ENCODE measurements around the gene SPRR2F.

DNA sequence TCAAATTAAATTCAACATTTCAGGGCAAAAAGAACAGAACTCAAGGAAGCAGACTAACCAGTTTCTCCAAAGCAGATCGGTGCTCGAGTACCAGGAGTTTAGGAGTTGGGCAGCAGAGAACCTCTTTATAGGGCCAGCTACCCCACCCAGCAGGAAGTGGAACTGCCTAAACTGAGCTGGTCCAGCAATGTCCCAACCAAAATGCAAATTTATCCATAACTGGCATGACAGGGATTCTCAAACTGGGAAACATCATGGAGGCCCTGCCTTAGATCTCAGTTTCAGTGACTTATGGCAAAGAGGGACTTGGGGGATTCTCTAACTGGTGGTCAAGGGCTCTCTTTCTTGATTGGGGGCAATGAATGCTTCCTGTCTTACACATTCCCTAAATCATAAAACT lies 41.8 kb downstream of the SPRR2F start, which contains the start of gene SPRR2B:
- TF ChIP-seq, protein P1, sequence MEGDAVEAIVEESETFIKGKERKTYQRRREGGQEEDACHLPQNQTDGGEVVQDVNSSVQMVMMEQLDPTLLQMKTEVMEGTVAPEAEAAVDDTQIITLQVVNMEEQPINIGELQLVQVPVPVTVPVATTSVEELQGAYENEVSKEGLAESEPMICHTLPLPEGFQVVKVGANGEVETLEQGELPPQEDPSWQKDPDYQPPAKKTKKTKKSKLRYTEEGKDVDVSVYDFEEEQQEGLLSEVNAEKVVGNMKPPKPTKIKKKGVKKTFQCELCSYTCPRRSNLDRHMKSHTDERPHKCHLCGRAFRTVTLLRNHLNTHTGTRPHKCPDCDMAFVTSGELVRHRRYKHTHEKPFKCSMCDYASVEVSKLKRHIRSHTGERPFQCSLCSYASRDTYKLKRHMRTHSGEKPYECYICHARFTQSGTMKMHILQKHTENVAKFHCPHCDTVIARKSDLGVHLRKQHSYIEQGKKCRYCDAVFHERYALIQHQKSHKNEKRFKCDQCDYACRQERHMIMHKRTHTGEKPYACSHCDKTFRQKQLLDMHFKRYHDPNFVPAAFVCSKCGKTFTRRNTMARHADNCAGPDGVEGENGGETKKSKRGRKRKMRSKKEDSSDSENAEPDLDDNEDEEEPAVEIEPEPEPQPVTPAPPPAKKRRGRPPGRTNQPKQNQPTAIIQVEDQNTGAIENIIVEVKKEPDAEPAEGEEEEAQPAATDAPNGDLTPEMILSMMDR (IDR thresholded peaks at IDR 0.05) = no peak
- no peak for TF ChIP-seq POLR2AphosphoS5 (IDR thresholded peaks at IDR 0.05; ENCODE audit: insufficient read depth in 1 of 2, low read depth in 1 of 2)
